AG04449 (cell line): ENCODE measurements around the gene RAB12.

Source experiments
- CTCF ChIA-PET: fragments of 350-600 bp; formaldehyde crosslinking; extraction: SDS; loops from one replicate; lab custom pipeline; 2021; ENCODE audit warnings: antibody characterized with exemption; lab: Yijun Ruan, JAX
- POLR2A ChIA-PET: fragments of 400-600, 350-600 bp; formaldehyde crosslinking; extraction: SDS; loops from one replicate; lab custom pipeline; 2020; ENCODE audit warnings: antibody characterized with exemption, inconsistent platforms; lab: Yijun Ruan, JAX
- DNase-seq: peaks from one replicate; pipeline ENCODE4 v3.0.0-alpha.2; 2010; ENCODE audit warnings: low read depth, low spot score
- H3K4me3 ChIP-seq: 2 replicates; pipeline ENCODE4 v1.5.1; 2011; ENCODE audit warnings: low read depth, mild to moderate bottlenecking, control low read depth, low read length
- CTCF ChIP-seq: IDR thresholded peaks from one replicate; pipeline ENCODE4 v1.5.1; 2011; ENCODE audit warnings: mild to moderate bottlenecking, moderate library complexity, low read length, control low read depth, inconsistent platforms; ENCODE audit not compliant: insufficient read depth; ENCODE audit errors: missing control alignments

Gene RAB12

GRCh38 chr18:8662560-8663255 lies 53.5 kb downstream of the RAB12 start:
- TF ChIP-seq CTCF, result no peak
- H3K4me3 ChIP-seq, result no peak overlapping the region
- POLR2A ChIA-PET, result no interaction called here
- CTCF ChIA-PET, result interaction anchor here (0.9 to 7.0 kb wide), 4 partner anchors 9 to 326 kb away, joined by 4 to 37 read pairs (median 21); no protein-coding TSS in a partner anchor
- no peak for DNase-seq

- ChIA-PET POLR2A (no interaction called here), CTCF (interaction anchor here (1.4 to 3.9 kb wide), 4 partner anchors 13 to 320 kb away, joined by 4 to 15 read pairs (median 7); no protein-coding TSS in a partner anchor)
- no peak for TF ChIP-seq CTCF
- H3K4me3 ChIP-seq, result no peak overlapping the region
- DNase-seq, result peak; percentile 36
These were observed 58.6 kb downstream of the RAB12 start for GRCh38 chr18:8667846-8668245.

GRCh38 chr18:8668381-8668780 lies 59.1 kb downstream of the RAB12 start:
- DNase-seq, result no peak
- CTCF ChIA-PET, result interaction anchor here (1.1 to 3.9 kb wide), 5 partner anchors 14 to 319 kb away, joined by 3 to 15 read pairs (median 5); no protein-coding TSS in a partner anchor
- H3K4me3 ChIP-seq, result no peak overlapping the region
- POLR2A ChIA-PET, result no interaction called here
- no peak for TF ChIP-seq CTCF

GRCh38 chr18:8669571-8669970 lies 60.3 kb downstream of the RAB12 start:
- TF ChIP-seq CTCF, result no peak
- no peak overlapping the region for H3K4me3 ChIP-seq
- POLR2A ChIA-PET, result no interaction called here
- DNase-seq, result no peak
- CTCF ChIA-PET, result interaction anchor here (0.9 to 3.9 kb wide), 3 partner anchors 15 to 27 kb away, joined by 3 to 15 read pairs (median 3); no protein-coding TSS in a partner anchor

GRCh38 chr18:8673256-8674209 lies 64.3 kb downstream of the RAB12 start:
- H3K4me3 ChIP-seq, result no peak overlapping the region
- DNase-seq, result no peak
- POLR2A ChIA-PET, result no interaction called here
- CTCF ChIA-PET, result interaction anchor here (1.1 to 2.3 kb wide), 2 partner anchors 22 to 158 kb away, joined by 3 to 25 read pairs; no protein-coding TSS in a partner anchor
- no peak for TF ChIP-seq CTCF
